Left ventricle myocardium inferior (tissue), 1 donor: ENCODE measurements around the gene LMF1. TPM values are rescaled to one million over a fixed set of nuclear protein-coding genes. Genes with fewer than 3 reads are reported as not detected.

Source experiments
- DNase-seq: peaks from one replicate; pipeline ENCODE4 v3.0.0-alpha.2; 2020
- H3K27ac ChIP-seq: fragments of 200-600 bp; replicated peaks from 2 replicates; pipeline ENCODE4 v1.8.0; 2021
- H3K27me3 ChIP-seq: fragments of 200-600 bp; 2 replicates; pipeline ENCODE4 v1.8.0; 2021; ENCODE audit warnings: low read depth
- H3K36me3 ChIP-seq: fragments of 200-600 bp; 2 replicates; pipeline ENCODE4 v1.8.0; 2021
- H3K4me1 ChIP-seq: fragments of 200-600 bp; 2 replicates; pipeline ENCODE4 v1.8.0; 2021
- H3K4me3 ChIP-seq: fragments of 200-600 bp; 2 replicates; pipeline ENCODE4 v1.8.0; 2021; ENCODE audit warnings: mild to moderate bottlenecking, moderate library complexity
- H3K9me3 ChIP-seq: fragments of 200-600 bp; replicated peaks from 2 replicates; pipeline ENCODE4 v1.8.0; 2021
- CTCF ChIP-seq: fragments of 200-600 bp; IDR thresholded peaks from 2 replicates; pipeline ENCODE4 v1.8.0; 2021; ENCODE audit warnings: antibody characterized with exemption, mild to moderate bottlenecking, borderline replicate concordance
- intact Hi-C: fragments of 100-400 bp; cut with micrococcal nuclease; formaldehyde crosslinking; loops from one replicate; pipeline ENCODE4 v1.11.0; 2022
- total RNA-seq: library from RNA; stranded (reverse); fragmentation: NEBNext Ultra II Directional; extraction: Animal tissue kit (Norgen Biotek cat#: 25700); gene quantifications from one replicate; pipeline ENCODE4 v1.2.1, GENCODE V29; 2021
- donor health status: DM: no; HTN: yes; CAD: no; lungs with severe emphysema.

The LMF1 gene
- total RNA-seq, 1 donor from 2014 or later = 6.6 TPM

DNA sequence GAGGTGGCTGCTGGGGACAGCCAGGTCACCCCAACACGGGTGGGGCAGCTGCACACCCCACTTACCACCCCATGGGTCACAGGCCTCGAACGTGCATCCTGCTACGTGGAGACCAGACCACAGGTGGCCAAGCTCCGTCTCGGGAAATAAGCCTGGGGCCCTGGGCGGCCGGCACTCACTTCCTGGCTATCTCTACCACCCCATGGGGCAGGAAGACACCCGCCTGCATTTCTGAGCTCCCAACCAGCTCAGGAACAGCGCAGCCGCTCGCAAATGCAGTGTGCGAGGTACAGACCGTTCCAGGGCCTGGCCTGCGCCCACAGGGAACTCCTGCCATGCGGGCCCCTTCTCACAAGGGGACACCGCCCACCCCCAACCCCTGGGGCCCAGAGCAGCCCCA lies 165.3 kb downstream of the LMF1 start:
- H3K36me3 ChIP-seq = no peaks in the 10 kb centered on the region
- intact Hi-C loops = no loop called here
- TF ChIP-seq CTCF = no peak
- H3K4me1 ChIP-seq = peaks cover 32% of the 10 kb centered on the region
- no peak for DNase-seq
- H3K27ac ChIP-seq = no peak overlapping the region
- peaks cover 32% of the 10 kb centered on the region for H3K27me3 ChIP-seq
- H3K4me3 ChIP-seq = no peak overlapping the region
- no peaks in the 10 kb centered on the region for H3K9me3 ChIP-seq

DNA sequence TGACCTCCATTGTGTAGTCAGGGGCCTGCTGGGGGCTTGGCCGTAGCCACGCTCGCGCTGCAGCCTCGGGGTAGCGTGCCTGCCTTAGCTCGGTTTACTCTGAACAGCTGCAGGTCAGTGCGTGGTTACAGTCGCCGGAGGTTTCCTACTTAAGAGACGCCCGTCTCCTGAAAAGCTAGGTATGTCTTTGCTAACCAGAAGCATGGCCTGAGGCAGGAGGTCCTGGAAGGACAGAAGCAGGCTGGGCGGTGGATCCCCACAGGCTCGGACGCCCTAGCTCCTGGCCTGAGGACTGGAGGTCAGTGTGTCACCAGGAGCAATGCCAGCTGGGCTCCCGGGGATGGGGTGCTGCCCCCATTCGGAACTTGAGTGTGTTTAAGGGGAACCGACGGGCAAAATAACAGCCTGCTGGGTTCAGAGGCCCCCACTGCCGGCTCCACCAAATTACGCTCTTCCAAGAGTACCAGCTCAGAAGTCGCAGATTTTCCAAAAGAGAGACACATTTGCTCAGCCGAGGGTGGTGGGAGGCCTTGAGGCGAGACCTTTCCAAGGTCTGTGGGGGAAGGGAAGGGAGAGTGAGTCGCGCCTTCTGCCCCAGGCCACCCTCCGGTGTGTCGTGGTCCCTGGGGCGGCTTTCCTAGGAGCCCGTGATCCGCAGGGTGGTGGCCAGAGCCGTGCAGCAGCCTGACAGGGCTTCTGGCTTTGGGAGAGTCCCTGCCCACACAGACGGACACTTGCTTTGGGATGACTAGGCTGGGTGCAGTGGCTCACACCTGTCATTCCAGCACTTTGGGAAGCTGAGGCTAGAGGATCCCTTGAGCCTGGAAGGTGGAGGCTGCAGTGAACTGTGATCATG lies 166.4 kb downstream of the LMF1 start:
- peaks cover 42% of the 10 kb centered on the region for H3K27me3 ChIP-seq
- no peak for TF ChIP-seq CTCF
- intact Hi-C loops = no loop called here
- H3K36me3 ChIP-seq = no peaks in the 10 kb centered on the region
- peaks cover 32% of the 10 kb centered on the region for H3K4me1 ChIP-seq
- no peaks in the 10 kb centered on the region for H3K9me3 ChIP-seq
- no peak for DNase-seq
- no peak overlapping the region for H3K4me3 ChIP-seq
- H3K27ac ChIP-seq = no peak overlapping the region

DNA sequence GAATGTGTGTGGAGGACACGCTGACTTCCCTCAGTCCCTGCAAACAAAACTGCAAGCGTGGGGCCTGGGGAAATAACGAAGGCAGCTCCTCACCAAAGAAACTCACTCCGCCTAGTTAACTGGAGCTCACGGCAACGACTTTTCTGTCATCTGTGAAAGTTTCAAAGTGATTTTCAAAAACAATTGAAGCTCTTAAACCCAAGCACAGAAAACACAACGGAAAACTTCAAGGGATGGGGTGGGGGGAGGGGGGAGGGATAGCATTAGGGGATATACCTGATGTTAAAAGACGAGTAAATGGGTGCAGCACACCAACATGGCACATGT lies 167.1 kb downstream of the LMF1 start:
- Histone ChIP-seq H3K4me3 (no peak overlapping the region), H3K36me3 (no peaks in the 10 kb centered on the region), H3K27ac (no peak overlapping the region), H3K4me1 (peaks cover 32% of the 10 kb centered on the region), H3K9me3 (no peaks in the 10 kb centered on the region), H3K27me3 (peaks cover 49% of the 10 kb centered on the region)
- DNase-seq = no peak
- no peak for TF ChIP-seq CTCF
- intact Hi-C loops = no loop called here

Other genes with a start within 250 kb of the LMF1 start
- 30.7 TPM for gene ANTKMT, start 249.8 kb downstream of the LMF1 start, total RNA-seq
- 0.49 TPM for gene CCDC78, start 244.5 kb downstream of the LMF1 start, total RNA-seq
- 12.0 TPM for gene HAGHL, start 243.9 kb downstream of the LMF1 start, total RNA-seq
- gene CIAO3, start 230.0 kb downstream of the LMF1 start, total RNA-seq = 30.3 TPM
- 0.91 TPM for gene MSLN, start 210.2 kb downstream of the LMF1 start, total RNA-seq
- 10.6 TPM for gene RPUSD1, start 182.6 kb downstream of the LMF1 start, total RNA-seq
- gene CHTF18, start 182.4 kb downstream of the LMF1 start, total RNA-seq = 3.1 TPM
- not detected for gene GNG13, start 170.2 kb downstream of the LMF1 start, total RNA-seq
- gene SOX8, start 10.8 kb upstream of the LMF1 start, total RNA-seq = 0.96 TPM
- 22.6 TPM for gene SSTR5, start 101.8 kb upstream of the LMF1 start, total RNA-seq
- not detected for gene C1QTNF8, start 125.3 kb upstream of the LMF1 start, total RNA-seq
- 2.5 TPM for gene CACNA1H, start 182.1 kb upstream of the LMF1 start, total RNA-seq